NCI-H82 treated with DMSO at 0.1 percent for 48 hours (cell line): ENCODE results near the gene SERAC1.

Experiments
- DNase-seq: peaks from one replicate; lab custom pipeline; 2025; ENCODE audit not compliant: unreplicated experiment; lab: John Stamatoyannopoulos, UW

The SERAC1 gene

DNA sequence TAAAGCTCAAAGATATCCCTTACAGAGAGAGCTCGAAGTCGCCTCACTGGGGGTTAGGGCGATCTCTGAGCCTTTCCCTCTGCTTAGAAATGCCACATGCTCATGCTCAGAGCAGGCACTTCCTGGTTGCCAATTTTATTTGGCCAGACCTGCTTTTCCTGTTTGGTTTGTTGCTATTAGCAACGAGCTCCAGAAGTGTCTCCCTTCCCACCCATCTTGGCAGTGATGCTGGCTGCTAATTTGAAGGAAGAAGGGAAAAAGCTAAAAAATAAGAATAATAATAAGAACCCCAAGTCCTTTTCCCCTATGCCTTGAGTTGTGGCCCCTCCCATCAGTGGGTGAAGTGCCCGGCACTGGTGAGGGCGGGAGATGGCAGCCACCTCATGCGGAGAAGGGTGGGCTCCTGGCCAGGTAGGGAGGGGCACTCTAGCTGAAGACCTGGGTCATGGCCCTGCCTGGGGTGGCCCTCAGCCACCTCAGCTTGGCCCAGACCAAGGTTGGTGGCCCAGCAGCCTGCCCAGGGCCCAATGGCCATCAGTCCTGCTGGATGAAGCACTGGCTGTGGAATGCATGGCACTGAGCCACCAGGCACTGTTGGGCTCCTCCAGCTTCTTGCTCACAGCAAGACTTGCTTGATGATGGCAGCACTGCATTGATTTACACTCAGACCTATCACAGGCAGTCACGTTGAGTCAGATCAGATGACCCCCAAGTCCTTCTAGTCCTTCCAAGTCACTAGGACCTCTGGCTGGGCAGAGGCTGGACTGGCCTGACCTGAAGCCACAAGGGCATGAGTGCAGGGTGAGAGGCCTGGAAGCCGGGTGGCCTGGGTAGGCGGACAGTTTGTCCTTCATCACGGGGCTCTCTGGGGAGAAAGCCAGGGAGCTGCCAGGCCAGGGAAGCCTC lies 107.4 kb downstream of the SERAC1 start:
- no peak for DNase-seq
